SJCRH30 (cell line): ENCODE measurements around the gene ZNF569. TPM values are rescaled to one million over a fixed set of nuclear protein-coding genes. Genes with fewer than 3 reads are reported as not detected.
A peak's percentile ranks its signal among the peaks of the same experiment; 100 is the strongest.
"Not testable (repeated sequence)": the region's sequence is repeated elsewhere in the genome, so short reads cannot be mapped to it uniquely, and the experiment has no call there.

ENCODE experiments used
- DNase-seq, 2 experiments: peaks; one replicate each; pipeline ENCODE4 v3.0.0-alpha.2; 2015 to 2020
- H3K27ac ChIP-seq: fragments of 250-450 bp; sonication (Bioruptor Pico); 2 replicates; pipeline ENCODE4 v1.5.1; 2020; ENCODE audit warnings: mild to moderate bottlenecking, moderate library complexity
- H3K27me3 ChIP-seq: fragments of 250-450 bp; sonication (Bioruptor Pico); 2 replicates; pipeline ENCODE4 v1.5.1; 2020; ENCODE audit warnings: mild to moderate bottlenecking, moderate library complexity
- H3K36me3 ChIP-seq: fragments of 250-450 bp; sonication (Bioruptor Pico); 2 replicates; pipeline ENCODE4 v1.5.1; 2020; ENCODE audit warnings: mild to moderate bottlenecking, moderate library complexity
- H3K4me1 ChIP-seq: fragments of 250-450 bp; sonication (Bioruptor Pico); 2 replicates; pipeline ENCODE4 v1.5.1; 2020; ENCODE audit warnings: mild to moderate bottlenecking, moderate library complexity
- H3K4me3 ChIP-seq: fragments of 250-450 bp; sonication (Bioruptor Pico); 2 replicates; pipeline ENCODE4 v1.5.1; 2020; ENCODE audit warnings: mild to moderate bottlenecking, moderate library complexity
- H3K9me3 ChIP-seq: fragments of 250-450 bp; sonication (Bioruptor Pico); replicated peaks from 2 replicates; pipeline ENCODE4 v1.5.1; 2020; ENCODE audit warnings: mild to moderate bottlenecking, moderate library complexity
- total RNA-seq: library from RNA; depleted of rRNA; stranded (reverse); fragments of >200 nt; shearing (Covaris generic); gene quantifications from 2 replicates; pipeline ENCODE4 v1.2.3, GENCODE V29; 2014

ZNF569 gene
- total RNA-seq, 1 experiment from 2014 or later = 21.9 TPM

DNA sequence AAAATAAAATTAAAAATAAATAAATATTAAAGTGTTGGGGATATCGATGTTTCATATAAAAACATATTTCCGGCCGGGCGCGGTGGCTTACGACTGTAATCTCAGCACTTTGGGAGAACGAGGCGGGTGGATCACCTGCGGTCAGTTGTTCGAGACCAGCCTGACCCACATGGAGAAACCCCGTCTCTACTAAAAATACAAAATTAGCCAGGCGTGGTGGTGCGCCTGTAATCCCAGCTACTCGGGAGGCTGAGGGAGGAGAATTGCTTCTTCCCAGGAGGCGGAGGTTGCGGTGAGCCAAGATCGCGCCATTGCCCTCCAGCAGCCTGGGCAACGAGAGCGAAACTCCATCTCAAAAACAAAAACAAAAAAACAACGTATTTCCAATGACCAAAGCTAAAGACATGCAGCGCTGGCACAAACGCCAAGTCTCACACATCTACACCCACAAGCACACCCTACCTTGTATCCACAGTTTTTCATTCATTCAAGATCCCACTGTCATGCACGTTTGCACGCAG is 907 bp downstream of the ZNF569 start:
- Histone ChIP-seq H3K27me3 (no peaks in the 10 kb centered on the region), H3K27ac (peak overlapping the region; percentile 91), H3K9me3 (peaks cover 18% of the 10 kb centered on the region), H3K36me3 (peaks cover 32% of the 10 kb centered on the region), H3K4me3 (peak overlapping the region; percentile 89), H3K4me1 (peaks cover 4% of the 10 kb centered on the region; the same call in 1 of the 2 replicates)
- peak in 1 of 2 experiments; percentile 8 for DNase-seq

DNA sequence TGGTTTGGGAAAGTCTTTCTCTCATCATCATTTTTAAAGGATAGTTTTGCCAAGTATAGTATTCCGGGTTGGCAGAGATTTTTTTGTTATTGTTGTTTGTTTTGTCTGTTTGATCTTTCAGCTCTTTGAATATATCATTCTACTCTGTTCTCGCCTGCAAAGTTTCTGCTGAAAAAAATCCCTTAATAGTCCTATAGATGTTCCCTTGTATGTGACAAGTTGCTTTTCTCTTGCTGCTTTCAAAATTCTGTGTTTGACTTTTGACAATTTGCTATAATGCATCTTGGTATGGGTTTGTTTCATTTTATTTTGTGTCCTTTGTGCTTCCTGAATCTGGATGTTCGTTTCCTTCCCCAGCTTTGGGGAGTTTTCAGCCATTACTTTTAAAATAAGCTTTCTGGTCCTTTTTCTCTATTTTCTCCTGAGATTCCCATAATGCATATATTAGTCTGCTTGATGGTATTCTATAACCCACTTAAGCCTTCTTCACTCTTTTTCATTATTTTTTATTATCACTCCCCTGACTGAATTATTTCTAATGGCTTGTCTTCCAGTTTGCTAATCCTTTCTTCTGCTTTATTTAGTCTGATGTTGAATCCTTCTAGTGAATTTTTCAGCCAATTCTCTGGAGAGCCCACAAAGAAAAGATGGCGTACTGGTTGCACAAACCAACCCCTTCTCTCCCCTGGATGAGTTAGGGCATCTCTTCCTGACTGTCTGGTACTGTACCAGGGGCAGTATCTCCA is 14.6 kb downstream of the ZNF569 start:
- H3K9me3 ChIP-seq = peaks cover 56% of the 10 kb centered on the region
- peak in 1 of 2 experiments; percentile 10 for DNase-seq

DNA sequence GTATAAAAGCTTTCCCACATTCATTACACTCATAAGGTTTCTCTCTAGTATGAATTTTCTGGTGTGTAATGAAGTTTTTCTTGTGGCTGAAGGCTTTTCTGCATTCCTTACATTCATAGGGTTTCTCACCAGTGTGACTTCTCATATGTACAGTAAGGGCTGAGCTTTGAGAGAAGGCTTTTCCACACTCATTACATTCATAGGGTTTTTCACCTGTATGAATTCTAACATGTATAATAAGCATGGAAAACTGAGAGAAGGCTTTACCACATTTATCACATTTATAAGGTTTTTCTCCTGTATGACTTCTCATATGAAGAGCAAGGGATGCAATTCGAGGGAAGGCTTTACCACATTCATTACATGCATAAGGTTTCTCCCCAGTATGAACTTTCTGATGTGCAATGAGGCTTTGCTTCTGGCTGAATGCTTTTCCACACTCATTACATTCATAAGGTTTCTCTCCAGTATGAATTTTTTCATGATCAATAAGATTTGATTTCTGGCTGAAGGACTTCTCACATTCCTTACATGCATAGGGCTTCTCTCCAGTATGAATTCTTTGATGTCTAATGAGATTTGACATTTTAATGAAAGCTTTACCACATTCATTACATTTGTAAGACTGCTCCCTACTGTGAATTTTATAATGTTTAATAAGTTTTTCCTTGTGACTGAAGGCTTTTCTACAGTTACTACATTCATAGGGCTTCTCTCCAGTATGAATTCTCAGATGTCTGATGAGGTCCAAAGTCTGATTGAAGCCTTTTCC is 53.7 kb downstream of the ZNF569 start:
- peak in 1 of 2 experiments; percentile 27 for DNase-seq
- Histone ChIP-seq H3K9me3 (peaks cover 55% of the 10 kb centered on the region), H3K4me3 (no peak overlapping the region), H3K4me1 (no peaks in the 10 kb centered on the region), H3K27me3 (no peaks in the 10 kb centered on the region), H3K36me3 (peaks cover 40% of the 10 kb centered on the region), H3K27ac (no peak overlapping the region)

More for the DNA sequence above, 14.6 kb downstream of the ZNF569 start:
- Histone ChIP-seq H3K27ac (no peak overlapping the region), H3K4me3 (no peak overlapping the region), H3K27me3 (no peaks in the 10 kb centered on the region), H3K36me3 (peaks cover 44% of the 10 kb centered on the region), H3K4me1 (no peaks in the 10 kb centered on the region)

GRCh38 chr19:37412700-37413099 is 54.5 kb downstream of the ZNF569 start:
- peaks cover 40% of the 10 kb centered on the region for H3K36me3 ChIP-seq
- no peak overlapping the region for H3K4me3 ChIP-seq
- H3K27ac ChIP-seq = no peak overlapping the region
- H3K9me3 ChIP-seq = peaks cover 58% of the 10 kb centered on the region
- H3K4me1 ChIP-seq = no peaks in the 10 kb centered on the region
- H3K27me3 ChIP-seq = no peaks in the 10 kb centered on the region
- DNase-seq = no peak

DNA sequence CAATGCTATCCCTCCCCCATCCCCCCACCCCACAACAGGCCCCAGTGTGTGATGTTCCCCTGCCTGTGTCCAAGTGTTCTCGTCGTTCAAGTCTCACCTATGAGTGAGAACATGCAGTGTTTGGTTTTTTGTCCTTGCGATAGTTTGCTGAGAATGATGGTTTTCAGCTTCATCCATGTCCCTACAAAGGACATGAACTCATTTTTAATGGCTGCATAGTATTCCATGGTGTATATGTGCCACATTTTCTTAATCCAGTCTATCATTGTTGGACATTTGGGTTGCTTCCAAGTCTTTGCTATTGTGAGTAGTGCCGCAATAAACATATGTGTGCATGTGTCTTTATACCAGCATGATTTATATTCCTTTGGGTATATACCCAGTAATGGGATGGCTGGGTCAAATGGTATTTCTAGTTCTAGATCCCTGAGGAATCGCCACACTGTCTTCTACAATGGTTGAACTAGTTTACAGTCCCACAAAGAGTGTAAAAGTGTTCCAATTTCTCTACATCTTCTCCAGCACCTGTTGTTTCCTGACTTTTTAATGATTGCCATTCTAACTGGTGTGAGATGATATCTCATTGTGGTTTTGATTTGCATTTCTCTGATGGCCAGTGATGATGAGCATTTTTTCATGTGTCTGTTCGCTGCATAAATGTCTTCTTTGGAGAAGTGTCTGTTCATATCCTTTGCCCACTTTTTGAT is 61.0 kb downstream of the ZNF569 start:
- H3K9me3 ChIP-seq = peaks cover 23% of the 10 kb centered on the region
- not testable (repeated sequence) for DNase-seq, H3K4me3 ChIP-seq

DNA sequence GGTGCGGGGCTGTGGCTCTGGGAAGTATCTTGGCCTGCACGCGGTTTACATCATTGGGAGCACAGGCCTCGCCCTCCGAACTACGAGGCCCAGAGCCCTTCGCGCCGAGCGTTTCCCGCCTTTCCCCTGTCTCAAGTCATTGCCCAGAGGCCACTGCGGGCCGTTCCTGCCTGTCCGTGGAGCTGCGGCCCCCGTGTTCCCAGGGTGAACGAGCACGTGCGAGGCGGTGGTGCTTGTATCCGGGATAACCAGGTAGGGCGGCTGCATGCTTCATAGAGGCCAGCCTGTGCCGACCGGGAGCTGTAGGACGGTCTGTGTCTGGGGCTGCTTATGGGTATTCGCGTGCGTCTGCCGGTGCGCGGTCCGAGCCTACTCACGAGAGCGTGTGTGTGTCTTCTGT is 63.8 kb downstream of the ZNF569 start:
- H3K36me3 ChIP-seq = no peaks in the 10 kb centered on the region
- H3K9me3 ChIP-seq = peaks cover 20% of the 10 kb centered on the region
- no peaks in the 10 kb centered on the region for H3K27me3 ChIP-seq
- DNase-seq = no peak
- no peak overlapping the region for H3K4me3 ChIP-seq
- no peak overlapping the region for H3K27ac ChIP-seq
- no peaks in the 10 kb centered on the region for H3K4me1 ChIP-seq

More for the DNA sequence above, 61.0 kb downstream of the ZNF569 start:
- not testable (repeated sequence) for H3K4me1 ChIP-seq, H3K27ac ChIP-seq, H3K36me3 ChIP-seq, H3K27me3 ChIP-seq

- no peaks in the 10 kb centered on the region for H3K4me1 ChIP-seq
- H3K36me3 ChIP-seq = no peaks in the 10 kb centered on the region
- peaks cover 14% of the 10 kb centered on the region for H3K9me3 ChIP-seq
- no peak overlapping the region for H3K27ac ChIP-seq
- no peaks in the 10 kb centered on the region for H3K27me3 ChIP-seq
- H3K4me3 ChIP-seq = no peak overlapping the region
- DNase-seq = no peak
Measured at GRCh38 chr19:37401078-37401477, 66.2 kb downstream of the ZNF569 start.

- H3K27ac ChIP-seq, DNase-seq, H3K27me3 ChIP-seq, H3K4me3 ChIP-seq, H3K4me1 ChIP-seq: not testable (repeated sequence)
- Histone ChIP-seq H3K9me3 (peaks cover 40% of the 10 kb centered on the region), H3K36me3 (peaks cover 33% of the 10 kb centered on the region)
Measured at GRCh38 chr19:37391399-37391798, 75.8 kb downstream of the ZNF569 start.

DNA sequence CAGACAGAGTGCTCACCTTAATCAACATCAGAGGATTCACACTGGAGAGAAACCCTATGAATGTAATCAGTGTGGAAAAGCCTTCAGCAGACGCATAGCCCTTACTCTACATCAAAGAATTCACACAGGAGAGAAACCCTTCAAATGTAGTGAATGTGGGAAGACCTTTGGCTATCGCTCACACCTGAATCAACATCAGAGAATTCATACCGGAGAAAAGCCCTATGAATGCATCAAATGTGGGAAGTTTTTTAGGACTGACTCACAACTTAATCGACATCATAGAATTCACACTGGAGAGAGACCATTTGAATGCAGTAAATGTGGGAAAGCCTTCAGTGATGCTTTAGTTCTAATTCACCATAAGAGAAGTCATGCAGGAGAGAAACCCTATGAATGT is 78.0 kb downstream of the ZNF569 start:
- H3K4me1 ChIP-seq = no peaks in the 10 kb centered on the region
- H3K4me3 ChIP-seq = no peak overlapping the region
- no peaks in the 10 kb centered on the region for H3K27me3 ChIP-seq
- H3K9me3 ChIP-seq = peaks cover 44% of the 10 kb centered on the region
- no peak overlapping the region for H3K27ac ChIP-seq
- peaks cover 52% of the 10 kb centered on the region for H3K36me3 ChIP-seq
- DNase-seq = no peak

- peak; percentile 98 for DNase-seq
- Histone ChIP-seq H3K9me3 (peaks cover 27% of the 10 kb centered on the region), H3K4me3 (peak within 1 kb of the TSS; percentile 76), H3K27me3 (no peaks in the 10 kb centered on the region), H3K36me3 (peaks cover 19% of the 10 kb centered on the region; the same call in 1 of the 2 replicates), H3K4me1 (no peaks in the 10 kb centered on the region), H3K27ac (peak within 1 kb of the TSS; percentile 63)
Measured at GRCh38 chr19:37370880-37371661, 96.2 kb downstream of the ZNF569 start, which contains the start of gene ZNF527. Gene ZNF527, plus strand, starts transcription at chr19:37371099. Its CDS starts 3,100 bp downstream, at chr19:37374199.

- peak overlapping the region; percentile 63 for H3K27ac ChIP-seq
- not testable (repeated sequence) for H3K4me1 ChIP-seq
Measured at GRCh38 chr19:37370386-37370879, 96.8 kb downstream of the ZNF569 start.

GRCh38 chr19:37362733-37363132 is 104.5 kb downstream of the ZNF569 start:
- Histone ChIP-seq H3K36me3 (peaks cover 63% of the 10 kb centered on the region), H3K27ac (no peak overlapping the region), H3K4me1 (no peaks in the 10 kb centered on the region), H3K9me3 (peaks cover 26% of the 10 kb centered on the region), H3K4me3 (no peak overlapping the region), H3K27me3 (no peaks in the 10 kb centered on the region)
- no peak for DNase-seq

More at GRCh38 chr19:37370386-37370879, 96.8 kb downstream of the ZNF569 start:
- not testable (repeated sequence) for H3K27me3 ChIP-seq, DNase-seq
- peaks cover 14% of the 10 kb centered on the region; the same call in 1 of the 2 replicates for H3K36me3 ChIP-seq
- H3K9me3 ChIP-seq = peaks cover 23% of the 10 kb centered on the region
- peak overlapping the region; percentile 76 for H3K4me3 ChIP-seq

- H3K4me1 ChIP-seq = no peaks in the 10 kb centered on the region
- H3K4me3 ChIP-seq = no peak overlapping the region
- DNase-seq = peak in 1 of 2 experiments; percentile 23
- peaks cover 67% of the 10 kb centered on the region for H3K36me3 ChIP-seq
- no peaks in the 10 kb centered on the region for H3K27me3 ChIP-seq
- peaks cover 31% of the 10 kb centered on the region for H3K9me3 ChIP-seq
- peak overlapping the region; percentile 27; the same call in 1 of the 2 replicates for H3K27ac ChIP-seq
Measured at GRCh38 chr19:37361994-37362393, 105.2 kb downstream of the ZNF569 start.
